Measurements from ENCODE around the gene ANTKMT. TPM values are rescaled to one million over a fixed set of nuclear protein-coding genes. Genes with fewer than 3 reads are reported as not detected.
"Not testable (repeated sequence)": the region's sequence is repeated elsewhere in the genome, so short reads cannot be mapped to it uniquely, and the experiment has no call there.

Gene ANTKMT
- total and polyA plus RNA-seq, 8 donors = 7.7 to 52.9 (median 14.1) TPM

GRCh38 chr16:689175-689897 is 31.6 kb upstream of the ANTKMT start:
- H3K27ac ChIP-seq = peak overlapping the region; percentile 69 to 90
- H3K4me1 ChIP-seq = peaks cover 14 to 43% of the 10 kb centered on the region in 2 donors
- H3K4me3 ChIP-seq = peak overlapping the region; percentile 88 to 99
- no peak for TF ChIP-seq CTCF (IDR thresholded peaks at IDR 0.05)
- peaks cover 0 to 29% of the 10 kb centered on the region in 2 donors for H3K36me3 ChIP-seq
- H3K9me3 ChIP-seq = no peaks in the 10 kb centered on the region
- H3K27me3 ChIP-seq = peaks cover 24 to 34% of the 10 kb centered on the region in 2 donors
- no peak for ATAC-seq
- intact Hi-C loops (cut with DNase I) = no loop called here
- DNase-seq = peak in 1 of 4 donors; percentile 34

GRCh38 chr16:691242-691641 is 29.7 kb upstream of the ANTKMT start:
- Histone ChIP-seq H3K4me1 (peaks cover 20 to 44% of the 10 kb centered on the region in 2 donors), H3K36me3 (peaks cover 0 to 17% of the 10 kb centered on the region in 2 donors), H3K27me3 (peaks cover 42 to 53% of the 10 kb centered on the region in 2 donors)
- H3K4me3 ChIP-seq; H3K27ac ChIP-seq; intact Hi-C loops (cut with DNase I); H3K9me3 ChIP-seq; ATAC-seq; DNase-seq: not testable (repeated sequence)

GRCh38 chr16:692356-693108 is 28.4 kb upstream of the ANTKMT start:
- Histone ChIP-seq H3K27me3 (peaks cover 44 to 66% of the 10 kb centered on the region in 2 donors), H3K9me3 (no peaks in the 10 kb centered on the region)

GRCh38 chr16:693364-693763 is 27.6 kb upstream of the ANTKMT start:
- ATAC-seq (no peak), DNase-seq (no peak)
- Histone ChIP-seq H3K36me3 (no peaks in the 10 kb centered on the region), H3K27me3 (peaks cover 44 to 74% of the 10 kb centered on the region in 2 donors), H3K27ac (no peak overlapping the region), H3K4me3 (no peak overlapping the region), H3K4me1 (peaks cover 20 to 42% of the 10 kb centered on the region in 2 donors), H3K9me3 (no peaks in the 10 kb centered on the region)
- intact Hi-C loops (cut with DNase I) = no loop called here
- no peak for TF ChIP-seq CTCF (IDR thresholded peaks at IDR 0.05)

More at GRCh38 chr16:692356-693108, 28.4 kb upstream of the ANTKMT start:
- Histone ChIP-seq H3K4me1 (peaks cover 20 to 44% of the 10 kb centered on the region in 2 donors), H3K36me3 (peaks cover 0 to 4% of the 10 kb centered on the region in 2 donors), H3K27ac (no peak overlapping the region), H3K4me3 (no peak overlapping the region)
- no peak for ATAC-seq
- intact Hi-C loops (cut with DNase I) = no loop called here
- TF ChIP-seq CTCF (IDR thresholded peaks at IDR 0.05) = no peak
- DNase-seq = no peak

- intact Hi-C loops (cut with DNase I) = no loop called here
- Histone ChIP-seq H3K36me3 (no peaks in the 10 kb centered on the region), H3K4me1 (peaks cover 20 to 38% of the 10 kb centered on the region in 2 donors), H3K27me3 (peaks cover 44 to 78% of the 10 kb centered on the region in 2 donors), H3K27ac (no peak overlapping the region), H3K9me3 (no peaks in the 10 kb centered on the region), H3K4me3 (no peak overlapping the region)
- no peak for TF ChIP-seq CTCF (IDR thresholded peaks at IDR 0.05)
- ATAC-seq (no peak), DNase-seq (no peak)
These were observed 27.2 kb upstream of the ANTKMT start for GRCh38 chr16:693766-694165.

Data from left lung (tissue), 10 donors.